Stomach (tissue), 4 donors: ENCODE measurements around the gene DDAH1.

Experiments used
- EP300 ChIP-seq: sonication (generic); formaldehyde crosslinking; IDR thresholded peaks from one replicate; pipeline ENCODE4 v1.6.1; 2017; ENCODE audit warnings: antibody characterized with exemption
- POLR2A ChIP-seq, 4 donors: fragments of 450-650 bp; IDR thresholded peaks; one replicate each; pipeline ENCODE4 v1.6.1; 2016; ENCODE audit warnings: antibody characterized with exemption in 4 of 4, control low read depth in 2 of 4, mild to moderate bottlenecking in 1 of 4, moderate library complexity in 1 of 4
- POLR2AphosphoS5 ChIP-seq, 3 donors: sonication (generic); formaldehyde crosslinking; IDR thresholded peaks; one replicate each; pipeline ENCODE4 v1.6.1; 2016; ENCODE audit warnings: antibody characterized with exemption in 3 of 3
- TF ChIP-seq, protein P1 (sequence below), 7 experiments: fragments of 450-650 bp in 4 of 7; fragments of 200-600 bp in 3 of 7; sonication (generic) in 3 of 7; IDR thresholded peaks; one replicate each; pipeline ENCODE4 v1.5.1; 2016 to 2019; ENCODE audit warnings: antibody characterized with exemption in 7 of 7, control low read depth in 2 of 7, mild to moderate bottlenecking in 1 of 7

DNA sequence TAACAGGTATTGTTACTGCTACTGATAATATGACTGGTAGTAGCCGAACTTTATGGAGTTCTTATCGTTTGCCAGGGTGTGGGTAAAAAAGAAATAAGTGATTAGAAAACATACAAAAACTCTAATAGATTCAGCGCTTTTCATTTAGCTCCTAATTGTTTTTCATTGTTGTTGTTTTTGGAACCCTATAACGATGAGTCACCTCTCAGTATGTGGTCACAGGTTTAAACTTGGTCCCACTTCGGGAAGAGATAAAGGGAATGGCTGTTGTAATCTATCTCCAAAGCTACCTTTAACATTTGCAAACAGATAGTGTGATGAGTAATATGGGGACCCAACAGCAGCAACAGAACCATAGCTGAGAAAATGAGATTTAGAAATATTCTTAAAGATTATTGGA lies 125.9 kb downstream of the DDAH1 start:
- TF ChIP-seq, protein P1, sequence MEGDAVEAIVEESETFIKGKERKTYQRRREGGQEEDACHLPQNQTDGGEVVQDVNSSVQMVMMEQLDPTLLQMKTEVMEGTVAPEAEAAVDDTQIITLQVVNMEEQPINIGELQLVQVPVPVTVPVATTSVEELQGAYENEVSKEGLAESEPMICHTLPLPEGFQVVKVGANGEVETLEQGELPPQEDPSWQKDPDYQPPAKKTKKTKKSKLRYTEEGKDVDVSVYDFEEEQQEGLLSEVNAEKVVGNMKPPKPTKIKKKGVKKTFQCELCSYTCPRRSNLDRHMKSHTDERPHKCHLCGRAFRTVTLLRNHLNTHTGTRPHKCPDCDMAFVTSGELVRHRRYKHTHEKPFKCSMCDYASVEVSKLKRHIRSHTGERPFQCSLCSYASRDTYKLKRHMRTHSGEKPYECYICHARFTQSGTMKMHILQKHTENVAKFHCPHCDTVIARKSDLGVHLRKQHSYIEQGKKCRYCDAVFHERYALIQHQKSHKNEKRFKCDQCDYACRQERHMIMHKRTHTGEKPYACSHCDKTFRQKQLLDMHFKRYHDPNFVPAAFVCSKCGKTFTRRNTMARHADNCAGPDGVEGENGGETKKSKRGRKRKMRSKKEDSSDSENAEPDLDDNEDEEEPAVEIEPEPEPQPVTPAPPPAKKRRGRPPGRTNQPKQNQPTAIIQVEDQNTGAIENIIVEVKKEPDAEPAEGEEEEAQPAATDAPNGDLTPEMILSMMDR (IDR thresholded peaks at IDR 0.05) = no peak
- no peak for TF ChIP-seq POLR2A (IDR thresholded peaks at IDR 0.05)
- TF ChIP-seq EP300 = no peak
- peak in 1 of 3 donors; percentile 30 for TF ChIP-seq POLR2AphosphoS5 (IDR thresholded peaks at IDR 0.05)
